NOMO-1 (cell line): ENCODE results near the gene RPS27L.

Experiments used
- DNase-seq, 2 experiments: peaks; one replicate each; lab custom pipeline; 2025; ENCODE audit not compliant: unreplicated experiment in 2 of 2; lab: John Stamatoyannopoulos, UW

The RPS27L gene

GRCh38 chr15:63157118-63157843 is at the start of gene RPS27L:
TSS of gene RPS27L (minus strand) at chr15:63157477. CDS start at chr15:63157405, 72 bp downstream.
- DNase-seq = peak; percentile 83 to 93

- no peak for DNase-seq
These were observed 48.8 kb upstream of the RPS27L start for GRCh38 chr15:63206079-63206478.

GRCh38 chr15:63203451-63204090 is 46.3 kb upstream of the RPS27L start:
- DNase-seq = peak; percentile 14 to 57

- no peak for DNase-seq
These were observed 45.6 kb upstream of the RPS27L start for GRCh38 chr15:63202861-63203260.

GRCh38 chr15:63200464-63201249 is 43.4 kb upstream of the RPS27L start:
- no peak for DNase-seq

GRCh38 chr15:63198371-63199250 is 41.3 kb upstream of the RPS27L start:
- no peak for DNase-seq

- DNase-seq = no peak
These were observed 40.3 kb upstream of the RPS27L start for GRCh38 chr15:63197626-63198025.

GRCh38 chr15:63196842-63197241 is 39.6 kb upstream of the RPS27L start:
- no peak for DNase-seq

GRCh38 chr15:63195569-63196015 is 38.3 kb upstream of the RPS27L start:
- DNase-seq = no peak

- DNase-seq = no peak
These were observed 37.7 kb upstream of the RPS27L start for GRCh38 chr15:63194880-63195568.

- no peak for DNase-seq
These were observed 37.0 kb upstream of the RPS27L start for GRCh38 chr15:63194302-63194701.

- DNase-seq = no peak
These were observed 35.4 kb upstream of the RPS27L start for GRCh38 chr15:63192619-63193206.

- DNase-seq = peak in 1 of 2 experiments; percentile 11
These were observed 34.8 kb upstream of the RPS27L start for GRCh38 chr15:63191895-63192618.

GRCh38 chr15:63190769-63191649 is 33.7 kb upstream of the RPS27L start:
- peak in 1 of 2 experiments; percentile 13 for DNase-seq

- peak; percentile 9 to 60 for DNase-seq
These were observed 32.9 kb upstream of the RPS27L start for GRCh38 chr15:63189941-63190768.

GRCh38 chr15:63188926-63189871 is 31.9 kb upstream of the RPS27L start, which contains the start of gene RAB8B:
TSS of gene RAB8B (plus strand) at chr15:63189606. CDS start at chr15:63189625, 19 bp downstream.
- DNase-seq = peak; percentile 91 to 97
